Neural progenitor cell (in vitro differentiated cells): ENCODE results near the gene TMEM33. TPM values are rescaled to one million over a fixed set of nuclear protein-coding genes. Genes with fewer than 3 reads are reported as not detected.

Experiments
- DNase-seq: peaks from one replicate; pipeline ENCODE4 v3.0.0-alpha.2; 2016; ENCODE audit warnings: low spot score
- H2AFZ ChIP-seq: fragments of 200-600 bp; sonication (generic); replicated peaks from 2 replicates; pipeline ENCODE4 v1.6.1; 2016; ENCODE audit warnings: antibody characterized with exemption
- H3F3A ChIP-seq: fragments of 200-600 bp; sonication (generic); 2 replicates; pipeline ENCODE4 v1.6.1; 2016; ENCODE audit warnings: antibody characterized with exemption, low read depth
- H3K27ac ChIP-seq: fragments of 200-600 bp; sonication (generic); 2 replicates; pipeline ENCODE4 v1.5.1; 2016; ENCODE audit warnings: mild to moderate bottlenecking
- H3K27me3 ChIP-seq: fragments of 200-600 bp; sonication (generic); 2 replicates; pipeline ENCODE4 v1.6.1; 2016; ENCODE audit warnings: mild to moderate bottlenecking, moderate library complexity
- H3K36me3 ChIP-seq: fragments of 200-600 bp; sonication (generic); 2 replicates; pipeline ENCODE4 v1.5.1; 2016
- H3K4me1 ChIP-seq: fragments of 200-600 bp; sonication (generic); 2 replicates; pipeline ENCODE4 v1.6.1; 2016; ENCODE audit warnings: mixed run types
- H3K4me2 ChIP-seq: fragments of 200-600 bp; sonication (generic); 2 replicates; pipeline ENCODE4 v1.6.1; 2016
- H3K4me3 ChIP-seq: fragments of 200-600 bp; sonication (generic); 2 replicates; pipeline ENCODE4 v1.5.1; 2016
- H3K79me2 ChIP-seq: fragments of 200-600 bp; sonication (generic); 2 replicates; pipeline ENCODE4 v1.6.1; 2016; ENCODE audit warnings: low read depth
- H3K9ac ChIP-seq: fragments of 200-600 bp; sonication (generic); 2 replicates; pipeline ENCODE4 v1.6.1; 2016
- H3K9me3 ChIP-seq: fragments of 200-600 bp; sonication (generic); 2 replicates; pipeline ENCODE4 v1.5.1; 2016; ENCODE audit warnings: low read depth
- H4K20me1 ChIP-seq: fragments of 200-600 bp; sonication (generic); 2 replicates; pipeline ENCODE4 v1.6.1; 2016; ENCODE audit warnings: low read depth
- H3K27ac Mint-ChIP-seq: 3 replicates; pipeline ENCODE4 v1.8.0; 2021; ENCODE audit warnings: mixed read lengths
- H3K27me3 Mint-ChIP-seq: 2 replicates; pipeline ENCODE4 v1.8.0; 2022; ENCODE audit warnings: low read depth, mild to moderate bottlenecking, inconsistent platforms, moderate library complexity, mixed read lengths; ENCODE audit not compliant: insufficient read depth
- H3K36me3 Mint-ChIP-seq: 3 replicates; pipeline ENCODE4 v1.8.0; 2021; ENCODE audit warnings: mixed read lengths
- H3K4me1 Mint-ChIP-seq: 3 replicates; pipeline ENCODE4 v1.8.0; 2021; ENCODE audit warnings: mixed read lengths
- H3K4me3 Mint-ChIP-seq: 3 replicates; pipeline ENCODE4 v1.8.0; 2021; ENCODE audit warnings: mild to moderate bottlenecking, moderate library complexity, mixed read lengths
- H3K9me3 Mint-ChIP-seq: 3 replicates; pipeline ENCODE4 v1.8.0; 2020; ENCODE audit warnings: mixed read lengths
- EZH2 ChIP-seq: fragments of 200-600 bp; sonication (generic); IDR thresholded peaks from 2 replicates; pipeline ENCODE4 v1.6.1; 2017; ENCODE audit warnings: antibody characterized with exemption, mild to moderate bottlenecking, moderate library complexity
- EZH2phosphoT487 ChIP-seq: fragments of 200-600 bp; sonication (generic); IDR thresholded peaks from 2 replicates; pipeline ENCODE4 v1.6.1; 2017; ENCODE audit warnings: antibody characterized with exemption
- total RNA-seq: library from RNA; depleted of rRNA; stranded (reverse); fragments of >200 nt; gene quantifications from 2 replicates; pipeline ENCODE4 v1.2.3, GENCODE V29; 2015; ENCODE audit warnings: low replicate concordance
- TF ChIP-seq, protein P1 (sequence below): fragments of 200-600 bp; sonication (generic); IDR thresholded peaks from 2 replicates; pipeline ENCODE4 v1.5.1; 2017; ENCODE audit warnings: antibody characterized with exemption, mild to moderate bottlenecking

TMEM33 gene
- total RNA-seq, 1 donor from 2014 or later, result 71.9 TPM

GRCh38 chr4:41887821-41888686 is 47.2 kb upstream of the TMEM33 start:
- peak; percentile 61 for DNase-seq
- Histone ChIP-seq H3K79me2 (no peaks in the 10 kb centered on the region), H3K4me1 (peaks cover 18% of the 10 kb centered on the region), H3K27me3 (peaks cover 89% of the 10 kb centered on the region), H3F3A (peaks cover 4% of the 10 kb centered on the region), H4K20me1 (no peaks in the 10 kb centered on the region), H3K9me3 (no peaks in the 10 kb centered on the region), H3K27ac (no peak overlapping the region), H3K4me3 (no peak overlapping the region), H3K36me3 (no peaks in the 10 kb centered on the region), H3K4me2 (no peak overlapping the region), H2AFZ (no peak overlapping the region), H3K9ac (no peak overlapping the region)
- Mint-ChIP-seq H3K27me3 (peaks cover 17% of the 10 kb centered on the region), H3K27ac (no peak overlapping the region), H3K4me3 (no peak overlapping the region), H3K36me3 (no peaks in the 10 kb centered on the region), H3K4me1 (no peaks in the 10 kb centered on the region), H3K9me3 (no peaks in the 10 kb centered on the region)
- TF ChIP-seq EZH2, result no peak
- TF ChIP-seq EZH2phosphoT487, result no peak
- TF ChIP-seq, protein P1, sequence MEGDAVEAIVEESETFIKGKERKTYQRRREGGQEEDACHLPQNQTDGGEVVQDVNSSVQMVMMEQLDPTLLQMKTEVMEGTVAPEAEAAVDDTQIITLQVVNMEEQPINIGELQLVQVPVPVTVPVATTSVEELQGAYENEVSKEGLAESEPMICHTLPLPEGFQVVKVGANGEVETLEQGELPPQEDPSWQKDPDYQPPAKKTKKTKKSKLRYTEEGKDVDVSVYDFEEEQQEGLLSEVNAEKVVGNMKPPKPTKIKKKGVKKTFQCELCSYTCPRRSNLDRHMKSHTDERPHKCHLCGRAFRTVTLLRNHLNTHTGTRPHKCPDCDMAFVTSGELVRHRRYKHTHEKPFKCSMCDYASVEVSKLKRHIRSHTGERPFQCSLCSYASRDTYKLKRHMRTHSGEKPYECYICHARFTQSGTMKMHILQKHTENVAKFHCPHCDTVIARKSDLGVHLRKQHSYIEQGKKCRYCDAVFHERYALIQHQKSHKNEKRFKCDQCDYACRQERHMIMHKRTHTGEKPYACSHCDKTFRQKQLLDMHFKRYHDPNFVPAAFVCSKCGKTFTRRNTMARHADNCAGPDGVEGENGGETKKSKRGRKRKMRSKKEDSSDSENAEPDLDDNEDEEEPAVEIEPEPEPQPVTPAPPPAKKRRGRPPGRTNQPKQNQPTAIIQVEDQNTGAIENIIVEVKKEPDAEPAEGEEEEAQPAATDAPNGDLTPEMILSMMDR, result peak; percentile 97

GRCh38 chr4:41888687-41889074 is 46.5 kb upstream of the TMEM33 start:
- Mint-ChIP-seq H3K36me3 (no peaks in the 10 kb centered on the region), H3K4me1 (no peaks in the 10 kb centered on the region), H3K9me3 (no peaks in the 10 kb centered on the region), H3K4me3 (no peak overlapping the region), H3K27me3 (peaks cover 12% of the 10 kb centered on the region), H3K27ac (no peak overlapping the region)
- Histone ChIP-seq H3K27ac (no peak overlapping the region), H3K36me3 (no peaks in the 10 kb centered on the region), H3K9ac (no peak overlapping the region), H3K4me1 (peaks cover 12% of the 10 kb centered on the region), H3K79me2 (no peaks in the 10 kb centered on the region), H3K9me3 (no peaks in the 10 kb centered on the region), H4K20me1 (no peaks in the 10 kb centered on the region), H2AFZ (no peak overlapping the region), H3K4me3 (no peak overlapping the region), H3F3A (peaks cover 4% of the 10 kb centered on the region), H3K27me3 (peaks cover 83% of the 10 kb centered on the region), H3K4me2 (no peak overlapping the region)
- no peak for TF ChIP-seq EZH2phosphoT487
- no peak for TF ChIP-seq EZH2
- TF ChIP-seq, protein P1, result no peak
- no peak for DNase-seq

DNA sequence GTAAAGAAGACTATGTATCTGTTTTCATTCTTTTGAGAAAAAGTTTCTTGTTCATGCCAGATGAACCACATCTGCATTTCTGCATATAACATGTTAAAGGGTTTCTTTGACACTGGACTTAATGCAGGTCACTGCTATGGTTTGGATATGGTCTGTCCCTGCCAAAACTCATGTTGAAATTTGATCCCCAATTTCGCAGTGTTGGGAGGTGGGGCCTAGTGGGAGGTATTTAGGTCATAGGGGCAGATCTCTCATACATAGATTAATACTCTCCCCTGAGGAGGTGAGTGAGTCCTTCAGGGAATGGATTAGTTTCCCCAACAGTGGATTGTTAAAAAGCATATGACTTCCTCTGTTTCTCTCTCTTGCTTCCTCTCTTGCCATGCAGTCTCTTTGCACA is 45.9 kb upstream of the TMEM33 start:
- Mint-ChIP-seq H3K9me3 (no peaks in the 10 kb centered on the region), H3K27ac (no peak overlapping the region), H3K4me3 (no peak overlapping the region), H3K36me3 (no peaks in the 10 kb centered on the region), H3K27me3 (peaks cover 12% of the 10 kb centered on the region), H3K4me1 (no peaks in the 10 kb centered on the region)
- DNase-seq, result no peak
- Histone ChIP-seq H3K4me2 (no peak overlapping the region), H3K9ac (no peak overlapping the region), H3K79me2 (no peaks in the 10 kb centered on the region), H3K36me3 (no peaks in the 10 kb centered on the region), H4K20me1 (no peaks in the 10 kb centered on the region), H3K27ac (no peak overlapping the region), H3K9me3 (no peaks in the 10 kb centered on the region), H3K4me3 (no peak overlapping the region), H2AFZ (no peak overlapping the region), H3F3A (peaks cover 4% of the 10 kb centered on the region), H3K27me3 (peaks cover 76% of the 10 kb centered on the region), H3K4me1 (peaks cover 12% of the 10 kb centered on the region)
- TF ChIP-seq, protein P1, result no peak
- TF ChIP-seq EZH2 (no peak), EZH2phosphoT487 (no peak)
